Measurements from ENCODE around the gene SNX9.

Gene SNX9

GRCh38 chr6:157822245-157823000, 623 bp upstream of the SNX9 start:
- H3K4me1 Mint-ChIP-seq: peaks cover 33% of the 10 kb centered on the region
- H3K27ac Mint-ChIP-seq: no peak overlapping the region
- DNase-seq: no peak

GRCh38 chr6:157823528-157824370, 703 bp downstream of the SNX9 start:
- Mint-ChIP-seq H3K4me3 (peak overlapping the region; percentile 97), H3K9me3 (peaks cover 11% of the 10 kb centered on the region), H3K27me3 (ENCODE audit: low read depth, poor library complexity) (peaks cover 11% of the 10 kb centered on the region), H3K36me3 (ENCODE audit: low read depth) (peaks cover 16% of the 10 kb centered on the region), H3K27ac (peak overlapping the region; percentile 98), H3K4me1 (peaks cover 37% of the 10 kb centered on the region)
- DNase-seq: peak; percentile 50
- TF ChIP-seq, protein P1, sequence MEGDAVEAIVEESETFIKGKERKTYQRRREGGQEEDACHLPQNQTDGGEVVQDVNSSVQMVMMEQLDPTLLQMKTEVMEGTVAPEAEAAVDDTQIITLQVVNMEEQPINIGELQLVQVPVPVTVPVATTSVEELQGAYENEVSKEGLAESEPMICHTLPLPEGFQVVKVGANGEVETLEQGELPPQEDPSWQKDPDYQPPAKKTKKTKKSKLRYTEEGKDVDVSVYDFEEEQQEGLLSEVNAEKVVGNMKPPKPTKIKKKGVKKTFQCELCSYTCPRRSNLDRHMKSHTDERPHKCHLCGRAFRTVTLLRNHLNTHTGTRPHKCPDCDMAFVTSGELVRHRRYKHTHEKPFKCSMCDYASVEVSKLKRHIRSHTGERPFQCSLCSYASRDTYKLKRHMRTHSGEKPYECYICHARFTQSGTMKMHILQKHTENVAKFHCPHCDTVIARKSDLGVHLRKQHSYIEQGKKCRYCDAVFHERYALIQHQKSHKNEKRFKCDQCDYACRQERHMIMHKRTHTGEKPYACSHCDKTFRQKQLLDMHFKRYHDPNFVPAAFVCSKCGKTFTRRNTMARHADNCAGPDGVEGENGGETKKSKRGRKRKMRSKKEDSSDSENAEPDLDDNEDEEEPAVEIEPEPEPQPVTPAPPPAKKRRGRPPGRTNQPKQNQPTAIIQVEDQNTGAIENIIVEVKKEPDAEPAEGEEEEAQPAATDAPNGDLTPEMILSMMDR (IDR thresholded peaks at IDR 0.05): no peak

More at GRCh38 chr6:157822245-157823000, 623 bp upstream of the SNX9 start:
- Mint-ChIP-seq H3K36me3 (ENCODE audit: low read depth) (peaks cover 11% of the 10 kb centered on the region), H3K4me3 (peak overlapping the region; percentile 74), H3K9me3 (peaks cover 16% of the 10 kb centered on the region), H3K27me3 (ENCODE audit: low read depth, poor library complexity) (peaks cover 11% of the 10 kb centered on the region)
- TF ChIP-seq, protein P1 (IDR thresholded peaks at IDR 0.05): no peak

DNA sequence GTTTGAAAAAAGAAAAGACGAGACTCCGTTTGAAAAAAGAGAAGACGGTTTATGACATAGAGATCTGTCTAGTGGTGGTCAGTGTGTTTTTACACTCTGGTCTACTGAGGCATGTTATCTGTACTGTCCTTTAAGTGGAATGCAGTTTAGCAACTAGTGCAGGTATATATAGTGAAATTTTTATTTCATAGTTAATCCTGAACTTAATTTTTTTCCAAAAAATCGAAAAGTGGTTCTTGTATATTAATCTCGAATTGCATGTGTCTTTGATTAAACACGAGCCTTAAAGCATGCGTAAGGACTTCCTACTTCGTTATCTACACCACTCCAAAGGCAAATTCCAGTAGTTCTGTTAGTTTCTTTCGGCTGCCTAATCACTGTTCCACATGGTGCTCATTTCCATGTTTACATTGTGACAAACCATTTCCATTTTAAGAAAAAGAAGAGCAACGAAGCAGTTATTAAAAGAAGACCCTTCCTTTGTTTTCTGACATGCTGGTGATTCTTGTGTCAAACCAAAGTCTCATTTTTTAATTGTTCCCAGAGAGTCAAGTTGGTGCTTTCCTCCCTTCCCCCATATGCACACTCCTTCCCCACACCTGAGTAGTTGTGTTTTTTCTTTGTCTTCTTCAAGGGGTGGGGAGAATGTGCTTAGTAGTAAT, 2.3 kb downstream of the SNX9 start:
- H3K27ac Mint-ChIP-seq: no peak overlapping the region
- TF ChIP-seq, protein P1 (IDR thresholded peaks at IDR 0.05): no peak
- DNase-seq: no peak
- H3K36me3 Mint-ChIP-seq (ENCODE audit: low read depth): peaks cover 32% of the 10 kb centered on the region
- H3K4me3 Mint-ChIP-seq: peak overlapping the region; percentile 97
- peaks cover 31% of the 10 kb centered on the region for H3K4me1 Mint-ChIP-seq
- H3K27me3 Mint-ChIP-seq (ENCODE audit: low read depth, poor library complexity): peaks cover 11% of the 10 kb centered on the region
- H3K9me3 Mint-ChIP-seq: peaks cover 12% of the 10 kb centered on the region

DNA sequence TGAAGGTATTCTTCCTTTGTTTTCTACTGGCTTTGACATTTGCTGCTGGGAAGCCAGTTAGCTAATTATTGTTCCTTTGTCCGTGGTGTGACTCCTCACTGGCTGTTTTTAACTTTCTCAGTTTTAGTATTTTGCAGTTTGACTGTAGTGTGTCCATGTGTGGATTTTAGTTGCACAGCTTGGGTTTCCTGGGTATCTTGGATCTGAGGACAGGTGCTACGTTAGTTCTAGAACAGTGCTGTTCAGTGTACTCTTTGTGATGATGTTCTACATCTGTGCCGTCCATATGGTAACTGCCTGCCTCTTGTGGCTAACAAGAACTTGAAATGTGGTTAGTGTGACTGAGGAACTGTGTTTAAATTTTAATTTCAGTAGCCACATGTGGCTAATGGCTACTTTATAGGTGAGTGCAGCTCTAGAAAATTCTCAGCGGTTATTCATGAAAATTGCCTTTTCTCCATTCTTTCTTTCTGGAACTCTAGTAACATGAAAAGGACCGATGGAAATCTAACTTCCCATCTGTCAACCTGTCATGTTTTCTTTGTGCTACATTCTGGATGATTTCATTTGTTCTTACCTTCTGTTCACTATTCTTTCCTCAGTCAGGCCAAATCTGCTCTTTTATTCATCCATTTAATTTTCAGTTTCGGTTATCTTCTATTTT, 7.4 kb downstream of the SNX9 start:
- TF ChIP-seq, protein P1 (IDR thresholded peaks at IDR 0.05): no peak
- no peak for DNase-seq
- peak overlapping the region; percentile 97 for H3K27ac Mint-ChIP-seq
- peaks cover 45% of the 10 kb centered on the region for H3K4me1 Mint-ChIP-seq
- no peaks in the 10 kb centered on the region for H3K27me3 Mint-ChIP-seq (ENCODE audit: low read depth, poor library complexity)
- H3K4me3 Mint-ChIP-seq: no peak overlapping the region
- H3K36me3 Mint-ChIP-seq (ENCODE audit: low read depth): peaks cover 64% of the 10 kb centered on the region
- peaks cover 47% of the 10 kb centered on the region for H3K9me3 Mint-ChIP-seq

GRCh38 chr6:157831018-157831369, 7.9 kb downstream of the SNX9 start:
- Mint-ChIP-seq H3K36me3 (ENCODE audit: low read depth) (peaks cover 65% of the 10 kb centered on the region), H3K27me3 (ENCODE audit: low read depth, poor library complexity) (no peaks in the 10 kb centered on the region), H3K4me3 (no peak overlapping the region), H3K4me1 (peaks cover 45% of the 10 kb centered on the region), H3K9me3 (peaks cover 45% of the 10 kb centered on the region), H3K27ac (peak overlapping the region; percentile 97)
- TF ChIP-seq, protein P1 (IDR thresholded peaks at IDR 0.05): no peak
- no peak for DNase-seq
